Coronary artery (tissue), 2 donors: ENCODE results near the gene PTPRJ.

Experiments
- DNase-seq: peaks from one replicate; pipeline ENCODE4 v3.0.0-alpha.2; 2017; ENCODE audit warnings: low spot score
- H3K27ac ChIP-seq, 2 donors: fragments of 200-600 bp; sonication (generic); one replicate each; pipeline ENCODE4 v1.5.1; 2016 to 2019
- H3K4me3 ChIP-seq: fragments of 200-600 bp; sonication (generic); 2 replicates; pipeline ENCODE4 v1.5.1; 2016; ENCODE audit warnings: mild to moderate bottlenecking, moderate library complexity
- CTCF ChIP-seq: fragments of 200-600 bp; sonication (generic); IDR thresholded peaks from one replicate; pipeline ENCODE4 v1.5.1; 2019; ENCODE audit warnings: antibody characterized with exemption

PTPRJ gene

GRCh38 chr11:48011102-48011797 is 30.9 kb downstream of the PTPRJ start:
- no peak for TF ChIP-seq CTCF
- no peak for DNase-seq
- H3K27ac ChIP-seq, result no peak overlapping the region
- no peak overlapping the region for H3K4me3 ChIP-seq

GRCh38 chr11:48011798-48012391 is 31.5 kb downstream of the PTPRJ start:
- no peak for DNase-seq
- TF ChIP-seq CTCF, result no peak
- no peak overlapping the region for H3K4me3 ChIP-seq
- no peak overlapping the region for H3K27ac ChIP-seq

- Histone ChIP-seq H3K27ac (no peak overlapping the region), H3K4me3 (no peak overlapping the region)
- TF ChIP-seq CTCF, result no peak
- DNase-seq, result no peak
Observed at GRCh38 chr11:48013269-48013901, 33.0 kb downstream of the PTPRJ start.

GRCh38 chr11:48014917-48015316 is 34.6 kb downstream of the PTPRJ start:
- no peak for TF ChIP-seq CTCF
- Histone ChIP-seq H3K4me3 (no peak overlapping the region), H3K27ac (no peak overlapping the region)
- DNase-seq, result no peak

GRCh38 chr11:48017105-48017830 is 36.9 kb downstream of the PTPRJ start:
- no peak for DNase-seq
- no peak for TF ChIP-seq CTCF
- no peak overlapping the region for H3K4me3 ChIP-seq
- no peak overlapping the region for H3K27ac ChIP-seq

GRCh38 chr11:48017831-48018527 is 37.6 kb downstream of the PTPRJ start:
- no peak overlapping the region for H3K4me3 ChIP-seq
- no peak for DNase-seq
- TF ChIP-seq CTCF, result no peak
- no peak overlapping the region for H3K27ac ChIP-seq
